ENCODE data around the gene PSMD6.

Gene PSMD6

GRCh38 chr3:63974451-63974850 is 48.8 kb downstream of the PSMD6 start:
- no peak for TF ChIP-seq CTCF (IDR thresholded peaks at IDR 0.05; ENCODE audit: poor library complexity, severe bottlenecking)
- no peaks in the 10 kb centered on the region for H3K9me3 ChIP-seq (ENCODE audit: severe bottlenecking)
- DNase-seq (ENCODE audit: low spot score) (no peak), ATAC-seq (ENCODE audit: low read depth) (no peak)
- peak overlapping the region; percentile 87 for H3K27ac ChIP-seq (ENCODE audit: poor library complexity, severe bottlenecking)
- peaks cover 34% of the 10 kb centered on the region for H3K4me1 ChIP-seq (ENCODE audit: insufficient read depth, poor library complexity, severe bottlenecking)
- H3K36me3 ChIP-seq (ENCODE audit: low read depth): peaks cover 3% of the 10 kb centered on the region
- H3K4me3 ChIP-seq (ENCODE audit: severe bottlenecking): no peak overlapping the region
- no peaks in the 10 kb centered on the region for H3K27me3 ChIP-seq (ENCODE audit: insufficient read depth, poor library complexity, severe bottlenecking)

DNA sequence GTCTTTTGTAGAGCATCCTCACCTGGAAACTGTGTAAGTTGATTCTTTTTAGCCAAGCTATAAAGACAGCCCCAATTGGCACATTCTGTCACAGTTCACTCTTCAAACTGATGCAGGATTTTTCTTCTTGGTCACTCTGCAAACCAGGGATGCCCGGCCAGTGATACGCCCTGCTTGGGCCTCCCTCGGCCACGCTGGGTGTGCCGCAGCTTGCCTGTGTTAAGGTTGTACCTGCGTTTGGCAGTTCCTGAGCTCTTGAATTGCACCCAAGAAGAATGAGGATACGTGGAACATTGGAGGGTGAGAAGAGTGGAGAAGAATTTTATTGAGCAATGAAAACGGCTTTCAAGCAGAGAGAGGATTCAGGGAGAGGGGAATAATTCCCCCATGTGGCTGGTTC is 49.9 kb downstream of the PSMD6 start:
- ATAC-seq (ENCODE audit: low read depth) (no peak), DNase-seq (ENCODE audit: low spot score) (no peak)
- no peak for TF ChIP-seq CTCF (IDR thresholded peaks at IDR 0.05; ENCODE audit: poor library complexity, severe bottlenecking)
- Histone ChIP-seq H3K36me3 (ENCODE audit: low read depth) (no peaks in the 10 kb centered on the region), H3K4me1 (ENCODE audit: insufficient read depth, poor library complexity, severe bottlenecking) (peaks cover 44% of the 10 kb centered on the region), H3K4me3 (ENCODE audit: severe bottlenecking) (no peak overlapping the region), H3K9me3 (ENCODE audit: severe bottlenecking) (no peaks in the 10 kb centered on the region), H3K27me3 (ENCODE audit: insufficient read depth, poor library complexity, severe bottlenecking) (no peaks in the 10 kb centered on the region), H3K27ac (ENCODE audit: poor library complexity, severe bottlenecking) (no peak overlapping the region)

DNA sequence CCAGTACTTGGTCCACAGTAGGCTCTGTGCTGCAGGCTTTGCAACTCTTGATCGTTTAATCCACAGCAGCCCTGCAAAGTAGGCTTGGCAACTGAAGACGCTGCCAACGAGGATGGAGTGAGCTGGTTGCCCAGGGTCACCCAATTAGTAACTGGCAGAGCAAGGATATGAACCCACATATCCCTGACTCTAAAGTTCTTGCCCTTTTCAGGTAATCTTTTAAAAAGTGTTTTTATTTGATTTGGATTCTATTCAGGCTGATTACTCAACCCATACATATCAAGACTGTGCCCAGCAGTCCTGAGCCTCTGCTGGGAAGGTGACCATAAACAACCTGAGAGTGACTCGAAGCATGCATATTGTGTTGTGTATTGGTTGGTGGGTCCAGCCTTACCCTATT is 50.3 kb downstream of the PSMD6 start:
- Histone ChIP-seq H3K4me3 (ENCODE audit: severe bottlenecking) (no peak overlapping the region), H3K27me3 (ENCODE audit: insufficient read depth, poor library complexity, severe bottlenecking) (no peaks in the 10 kb centered on the region), H3K9me3 (ENCODE audit: severe bottlenecking) (no peaks in the 10 kb centered on the region), H3K4me1 (ENCODE audit: insufficient read depth, poor library complexity, severe bottlenecking) (peaks cover 48% of the 10 kb centered on the region), H3K36me3 (ENCODE audit: low read depth) (no peaks in the 10 kb centered on the region), H3K27ac (ENCODE audit: poor library complexity, severe bottlenecking) (no peak overlapping the region)
- TF ChIP-seq CTCF (IDR thresholded peaks at IDR 0.05; ENCODE audit: poor library complexity, severe bottlenecking): no peak
- no peak for ATAC-seq (ENCODE audit: low read depth)
- no peak for DNase-seq (ENCODE audit: low spot score)

DNA sequence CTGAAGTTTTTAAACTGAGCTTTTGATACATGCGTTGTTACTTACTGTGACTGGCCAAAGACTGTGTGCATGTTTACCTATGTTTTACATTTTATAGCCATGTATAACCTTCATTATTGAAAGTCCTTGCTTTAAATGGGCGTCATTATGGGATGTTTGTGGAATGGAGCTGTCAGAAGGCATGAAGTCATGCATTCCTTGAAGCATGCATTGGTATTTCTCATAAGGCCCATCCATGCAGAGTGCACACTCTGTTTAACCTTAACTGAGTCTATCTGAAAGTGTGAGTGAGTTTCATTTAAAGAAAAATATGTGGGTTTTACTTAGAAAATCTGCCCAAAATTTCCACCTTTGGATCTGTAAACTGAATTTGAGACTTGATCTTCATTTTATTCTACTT is 51.1 kb downstream of the PSMD6 start:
- H3K27me3 ChIP-seq (ENCODE audit: insufficient read depth, poor library complexity, severe bottlenecking): no peaks in the 10 kb centered on the region
- H3K9me3 ChIP-seq (ENCODE audit: severe bottlenecking): no peaks in the 10 kb centered on the region
- peaks cover 53% of the 10 kb centered on the region for H3K4me1 ChIP-seq (ENCODE audit: insufficient read depth, poor library complexity, severe bottlenecking)
- no peak overlapping the region for H3K4me3 ChIP-seq (ENCODE audit: severe bottlenecking)
- no peak for TF ChIP-seq CTCF (IDR thresholded peaks at IDR 0.05; ENCODE audit: poor library complexity, severe bottlenecking)
- DNase-seq (ENCODE audit: low spot score) (no peak), ATAC-seq (ENCODE audit: low read depth) (no peak)
- H3K36me3 ChIP-seq (ENCODE audit: low read depth): no peaks in the 10 kb centered on the region
- no peak overlapping the region for H3K27ac ChIP-seq (ENCODE audit: poor library complexity, severe bottlenecking)

DNA sequence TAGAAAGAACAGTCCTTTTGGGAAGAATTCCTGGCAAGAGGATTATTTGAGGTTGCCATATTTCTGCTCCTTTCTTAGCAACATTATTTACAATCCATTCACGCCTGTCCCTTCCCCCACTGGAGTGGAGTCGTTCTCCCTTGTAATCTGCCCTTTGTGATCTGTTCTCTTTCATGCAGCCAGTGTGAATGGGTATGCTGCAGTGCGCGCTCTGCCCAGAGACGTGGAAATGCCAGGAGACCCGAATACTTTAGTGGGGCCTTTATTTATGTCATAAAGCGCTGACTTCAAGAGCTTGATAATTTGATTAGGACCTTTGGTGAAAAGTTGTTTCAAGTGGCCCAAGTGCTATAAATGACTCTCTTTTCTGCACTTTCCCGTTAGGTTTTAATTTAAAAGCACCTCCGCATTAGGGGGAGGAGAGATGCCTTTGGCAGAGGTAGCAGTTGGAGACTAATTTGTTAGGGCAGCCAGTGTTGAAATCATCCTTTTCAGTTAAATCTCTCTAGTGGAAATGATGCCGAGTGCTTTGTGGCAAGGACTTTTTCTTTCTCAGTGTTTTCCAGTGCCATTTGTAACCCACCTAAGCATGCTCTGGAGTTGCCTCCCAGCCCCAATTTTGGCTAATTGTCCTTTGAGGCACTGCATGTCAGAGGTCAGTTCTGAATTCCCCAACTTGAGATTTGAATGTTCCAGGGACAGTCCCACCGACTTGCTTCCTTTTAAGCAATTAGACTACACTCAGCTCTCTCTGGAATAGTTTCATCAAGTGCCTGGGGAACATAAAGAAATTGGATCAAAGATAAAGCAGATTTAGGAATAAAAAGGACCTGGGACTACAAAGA is 52.4 kb downstream of the PSMD6 start:
- H3K4me3 ChIP-seq (ENCODE audit: severe bottlenecking): no peak overlapping the region
- H3K9me3 ChIP-seq (ENCODE audit: severe bottlenecking): no peaks in the 10 kb centered on the region
- no peak for TF ChIP-seq CTCF (IDR thresholded peaks at IDR 0.05; ENCODE audit: poor library complexity, severe bottlenecking)
- peaks cover 48% of the 10 kb centered on the region for H3K4me1 ChIP-seq (ENCODE audit: insufficient read depth, poor library complexity, severe bottlenecking)
- H3K36me3 ChIP-seq (ENCODE audit: low read depth): no peaks in the 10 kb centered on the region
- no peaks in the 10 kb centered on the region for H3K27me3 ChIP-seq (ENCODE audit: insufficient read depth, poor library complexity, severe bottlenecking)
- DNase-seq (ENCODE audit: low spot score): no peak
- no peak for ATAC-seq (ENCODE audit: low read depth)
- H3K27ac ChIP-seq (ENCODE audit: poor library complexity, severe bottlenecking): no peak overlapping the region
